ENCODE results near the gene DLX1.
A peak's percentile ranks its signal among the peaks of the same experiment; 100 is the strongest.

The DLX1 gene

DNA sequence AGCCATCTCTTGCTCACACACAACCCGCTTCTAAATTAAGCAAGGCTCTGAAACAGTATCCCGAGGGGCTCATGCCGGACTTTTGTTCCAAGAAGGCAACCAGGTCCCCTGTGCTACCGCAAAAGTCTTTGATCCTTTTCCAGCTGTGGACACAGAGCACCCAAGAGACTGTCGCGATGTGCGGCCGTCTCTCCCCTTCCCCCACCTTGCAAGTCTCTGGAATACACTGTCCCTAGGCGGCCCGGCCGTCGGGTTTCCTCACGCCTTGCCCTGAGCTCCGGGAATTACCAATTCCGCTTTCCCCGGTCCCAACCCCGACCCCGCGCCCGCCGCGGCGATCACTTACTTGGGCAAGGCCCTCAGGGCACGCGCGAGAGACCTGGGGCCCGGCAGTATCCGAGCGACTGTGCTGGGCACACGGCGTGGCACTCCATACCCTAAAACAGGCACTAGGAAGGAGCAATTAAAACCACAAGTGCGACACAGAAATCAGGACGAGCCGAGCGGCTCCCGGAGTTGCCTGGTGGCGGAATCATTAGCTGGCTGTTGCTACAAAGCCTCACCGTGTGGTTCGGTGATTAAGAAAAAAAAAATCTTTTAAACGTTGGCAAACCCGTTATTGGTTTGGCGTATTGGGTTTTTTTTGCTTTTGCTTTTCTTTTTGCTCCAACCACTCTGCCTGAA is 2.2 kb upstream of the DLX1 start:
- Histone ChIP-seq H3K27ac (ENCODE audit: poor library complexity, severe bottlenecking) (no peak overlapping the region), H3K27me3 (ENCODE audit: insufficient read depth, poor library complexity, severe bottlenecking) (peaks cover 29% of the 10 kb centered on the region), H3K36me3 (ENCODE audit: low read depth) (no peaks in the 10 kb centered on the region), H3K4me3 (ENCODE audit: severe bottlenecking) (no peak overlapping the region), H3K4me1 (ENCODE audit: insufficient read depth, poor library complexity, severe bottlenecking) (peaks cover 4% of the 10 kb centered on the region), H3K9me3 (ENCODE audit: severe bottlenecking) (no peaks in the 10 kb centered on the region)
- ATAC-seq (ENCODE audit: low read depth): no peak
- peak; percentile 63 for DNase-seq (ENCODE audit: low spot score)
- TF ChIP-seq, protein P1, sequence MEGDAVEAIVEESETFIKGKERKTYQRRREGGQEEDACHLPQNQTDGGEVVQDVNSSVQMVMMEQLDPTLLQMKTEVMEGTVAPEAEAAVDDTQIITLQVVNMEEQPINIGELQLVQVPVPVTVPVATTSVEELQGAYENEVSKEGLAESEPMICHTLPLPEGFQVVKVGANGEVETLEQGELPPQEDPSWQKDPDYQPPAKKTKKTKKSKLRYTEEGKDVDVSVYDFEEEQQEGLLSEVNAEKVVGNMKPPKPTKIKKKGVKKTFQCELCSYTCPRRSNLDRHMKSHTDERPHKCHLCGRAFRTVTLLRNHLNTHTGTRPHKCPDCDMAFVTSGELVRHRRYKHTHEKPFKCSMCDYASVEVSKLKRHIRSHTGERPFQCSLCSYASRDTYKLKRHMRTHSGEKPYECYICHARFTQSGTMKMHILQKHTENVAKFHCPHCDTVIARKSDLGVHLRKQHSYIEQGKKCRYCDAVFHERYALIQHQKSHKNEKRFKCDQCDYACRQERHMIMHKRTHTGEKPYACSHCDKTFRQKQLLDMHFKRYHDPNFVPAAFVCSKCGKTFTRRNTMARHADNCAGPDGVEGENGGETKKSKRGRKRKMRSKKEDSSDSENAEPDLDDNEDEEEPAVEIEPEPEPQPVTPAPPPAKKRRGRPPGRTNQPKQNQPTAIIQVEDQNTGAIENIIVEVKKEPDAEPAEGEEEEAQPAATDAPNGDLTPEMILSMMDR (IDR thresholded peaks at IDR 0.05; ENCODE audit: poor library complexity, severe bottlenecking): no peak

DNA sequence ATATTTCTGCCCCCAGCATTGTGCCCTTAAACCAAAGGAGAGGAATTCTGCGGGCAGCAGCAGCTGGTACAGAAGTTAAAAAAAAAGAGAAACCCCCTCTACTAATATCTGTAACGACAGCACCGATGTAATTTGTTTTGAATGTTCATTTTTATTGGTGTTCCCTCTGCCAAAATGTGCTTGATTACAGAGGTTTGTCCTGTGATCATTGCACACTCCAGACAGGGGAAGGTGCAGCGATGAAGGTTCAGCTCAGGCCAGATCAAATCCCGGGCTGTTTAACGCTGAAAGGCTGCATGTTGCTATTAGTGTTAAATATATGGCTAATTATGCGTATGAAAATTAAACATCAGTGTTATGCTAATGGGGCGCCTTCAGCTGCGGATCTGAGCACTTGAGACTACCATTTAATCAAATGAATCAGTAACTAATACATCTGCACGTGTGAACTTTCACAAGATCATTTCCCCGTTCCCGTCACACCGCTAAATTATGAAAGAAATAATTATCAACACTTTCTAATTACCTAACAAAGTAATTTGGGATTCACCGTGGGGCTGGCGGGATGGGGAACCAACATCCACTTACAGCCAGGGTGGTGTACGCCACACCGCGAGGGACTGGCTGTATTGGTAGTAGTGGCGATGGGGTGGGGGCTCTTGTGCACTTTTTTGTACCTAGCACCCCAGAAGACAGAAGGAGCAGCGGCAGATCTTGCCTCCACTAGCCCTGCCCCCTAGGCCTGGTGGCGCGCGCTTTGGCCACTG is 1.5 kb upstream of the DLX1 start:
- H3K4me3 ChIP-seq (ENCODE audit: severe bottlenecking): no peak overlapping the region
- H3K4me1 ChIP-seq (ENCODE audit: insufficient read depth, poor library complexity, severe bottlenecking): peaks cover 4% of the 10 kb centered on the region
- peak overlapping the region; percentile 50 for H3K27ac ChIP-seq (ENCODE audit: poor library complexity, severe bottlenecking)
- DNase-seq (ENCODE audit: low spot score): no peak
- H3K9me3 ChIP-seq (ENCODE audit: severe bottlenecking): no peaks in the 10 kb centered on the region
- TF ChIP-seq, protein P1 (IDR thresholded peaks at IDR 0.05; ENCODE audit: poor library complexity, severe bottlenecking): no peak
- no peaks in the 10 kb centered on the region for H3K36me3 ChIP-seq (ENCODE audit: low read depth)
- ATAC-seq (ENCODE audit: low read depth): no peak
- H3K27me3 ChIP-seq (ENCODE audit: insufficient read depth, poor library complexity, severe bottlenecking): peaks cover 29% of the 10 kb centered on the region

DNA sequence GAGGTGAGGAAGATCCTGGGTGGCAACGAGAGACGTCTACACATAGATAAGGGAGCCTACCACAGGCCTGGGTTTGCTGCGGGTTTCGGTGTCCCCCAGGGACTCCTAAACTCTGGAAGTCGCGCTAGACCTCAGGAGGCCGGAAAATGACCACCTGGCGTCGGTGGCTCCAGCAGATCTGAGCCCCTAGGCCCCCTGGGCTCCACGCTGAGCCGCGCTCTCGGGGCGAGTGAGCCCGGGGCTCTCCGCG is 987 bp upstream of the DLX1 start:
- Histone ChIP-seq H3K27me3 (ENCODE audit: insufficient read depth, poor library complexity, severe bottlenecking) (peaks cover 29% of the 10 kb centered on the region), H3K27ac (ENCODE audit: poor library complexity, severe bottlenecking) (peak overlapping the region; percentile 50), H3K4me3 (ENCODE audit: severe bottlenecking) (peak overlapping the region; percentile 55), H3K4me1 (ENCODE audit: insufficient read depth, poor library complexity, severe bottlenecking) (peaks cover 4% of the 10 kb centered on the region), H3K9me3 (ENCODE audit: severe bottlenecking) (no peaks in the 10 kb centered on the region), H3K36me3 (ENCODE audit: low read depth) (no peaks in the 10 kb centered on the region)
- no peak for DNase-seq (ENCODE audit: low spot score)
- TF ChIP-seq, protein P1 (IDR thresholded peaks at IDR 0.05; ENCODE audit: poor library complexity, severe bottlenecking): no peak
- no peak for ATAC-seq (ENCODE audit: low read depth)

DNA sequence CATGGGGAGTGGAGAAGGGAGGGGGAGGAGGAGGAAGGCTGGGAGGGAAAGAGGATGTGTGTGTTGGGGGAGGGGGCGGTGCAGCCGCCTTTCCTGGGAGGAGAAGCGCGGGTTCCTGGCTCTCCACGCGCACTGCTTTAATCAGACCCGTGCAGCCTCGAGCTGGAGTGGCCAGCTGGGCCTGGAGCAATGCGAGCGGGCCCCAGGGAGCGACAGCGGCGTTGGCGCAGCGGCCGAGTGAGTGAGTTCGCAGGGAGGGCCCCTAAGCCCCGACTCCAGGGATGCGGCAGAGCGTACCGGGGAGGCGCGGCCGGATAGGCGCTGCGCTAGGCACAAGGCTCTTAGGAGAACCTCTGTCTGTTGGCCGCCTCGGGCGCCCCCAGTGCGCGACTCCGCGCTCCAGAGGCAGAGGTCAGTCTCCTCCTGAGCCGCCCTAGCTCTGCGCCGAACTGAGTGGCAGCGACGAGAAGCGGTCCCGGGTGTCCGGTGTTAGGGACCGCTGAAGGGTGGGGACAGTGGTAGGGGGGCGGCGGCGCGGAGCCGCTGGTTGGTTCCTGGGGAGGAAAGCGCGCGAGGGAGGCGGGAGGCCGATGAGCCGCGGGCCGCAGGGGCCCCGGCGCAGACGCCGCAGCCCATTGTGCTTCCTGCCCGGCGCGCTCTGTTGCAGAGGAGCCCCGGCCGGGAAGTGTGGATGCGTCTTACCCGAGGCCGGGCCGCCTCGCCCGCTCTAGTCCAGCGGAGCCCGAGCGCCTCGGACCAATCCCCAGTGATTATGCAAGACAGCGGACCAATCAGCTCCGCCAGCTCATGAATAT is 455 bp upstream of the DLX1 start:
- peak overlapping the region; percentile 55 for H3K4me3 ChIP-seq (ENCODE audit: severe bottlenecking)
- H3K4me1 ChIP-seq (ENCODE audit: insufficient read depth, poor library complexity, severe bottlenecking): peaks cover 4% of the 10 kb centered on the region
- no peaks in the 10 kb centered on the region for H3K9me3 ChIP-seq (ENCODE audit: severe bottlenecking)
- DNase-seq (ENCODE audit: low spot score) (peak; percentile 93), ATAC-seq (ENCODE audit: low read depth) (peak; percentile 93)
- H3K36me3 ChIP-seq (ENCODE audit: low read depth): no peaks in the 10 kb centered on the region
- H3K27ac ChIP-seq (ENCODE audit: poor library complexity, severe bottlenecking): peak overlapping the region; percentile 50
- TF ChIP-seq, protein P1 (IDR thresholded peaks at IDR 0.05; ENCODE audit: poor library complexity, severe bottlenecking): peak; percentile 15
- peaks cover 29% of the 10 kb centered on the region for H3K27me3 ChIP-seq (ENCODE audit: insufficient read depth, poor library complexity, severe bottlenecking)

Measured in RWPE2 (cell line).